Measurements from ENCODE around the gene GKN1.

DNA sequence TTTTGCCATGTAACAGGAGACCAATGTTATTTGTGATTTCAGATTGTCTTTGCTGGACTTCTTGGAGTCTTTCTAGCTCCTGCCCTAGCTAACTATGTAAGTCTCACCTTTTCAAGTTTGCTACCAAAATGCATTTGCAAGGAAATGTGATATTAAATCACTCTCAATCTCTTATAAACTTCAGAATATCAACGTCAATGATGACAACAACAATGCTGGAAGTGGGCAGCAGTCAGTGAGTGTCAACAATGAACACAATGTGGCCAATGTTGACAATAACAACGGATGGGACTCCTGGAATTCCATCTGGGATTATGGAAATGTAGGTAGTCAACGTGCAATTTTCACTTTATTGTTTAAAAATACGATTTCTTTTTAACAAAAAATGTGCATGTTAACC lies 3.0 kb downstream of the GKN1 start:
- no peak for TF ChIP-seq EZH2 (IDR thresholded peaks at IDR 0.05; ENCODE audit: insufficient read depth, poor library complexity, severe bottlenecking)
- no peak for TF ChIP-seq EZH2phosphoT487 (IDR thresholded peaks at IDR 0.05; ENCODE audit: insufficient read depth, low read depth)
